ENCODE results near the gene PTPRG. TPM values are rescaled to one million over a fixed set of nuclear protein-coding genes. Genes with fewer than 3 reads are reported as not detected.

The PTPRG gene
- total and polyA plus RNA-seq, 2 of the 13 experiments (the other 11 are each of a cell fraction or from before 2014, with no cell fraction given): 8.0 to 25.3 TPM

GRCh38 chr3:61645148-61645547 lies 83.8 kb downstream of the PTPRG start:
- ChIA-PET CTCF (ENCODE audit: low intra/inter-chr PET ratio, low total read pairs) (no interaction called here), POLR2A (interaction anchor here (1.1 to 2.1 kb wide), 3 partner anchors 10 to 84 kb away, joined by 5 to 13 read pairs (median 5); partner anchors contain the start of gene PTPRG)
- Histone ChIP-seq H3K27me3 (ENCODE audit: control insufficient read depth in 1 of 2, insufficient read depth in 2 of 2, low read length in 2 of 2) (no peaks in the 10 kb centered on the region), H4K20me1 (ENCODE audit: insufficient read depth, low read length) (no peaks in the 10 kb centered on the region), H3K4me2 (ENCODE audit: low read depth, low read length) (no peak overlapping the region), H3K27ac (ENCODE audit: extremely low read length, insufficient read depth, low read length) (no peak overlapping the region), H2AFZ (ENCODE audit: low read length) (no peak overlapping the region), H3K4me1 (ENCODE audit: insufficient read depth, low read length) (peaks cover 28% of the 10 kb centered on the region), H3K4me3 (replicated peaks in 1 of 3; ENCODE audit: insufficient read depth in 1 of 3, low read depth in 2 of 3, low read length in 3 of 3) (no peak overlapping the region; a peak in 1 of 6 replicates), H3K36me3 (replicated peaks in 1 of 2; ENCODE audit: control insufficient read depth in 1 of 2, insufficient read depth in 2 of 2, low read length in 2 of 2) (no peaks in the 10 kb centered on the region), H3K9me3 (ENCODE audit: low read length) (peaks cover 8% of the 10 kb centered on the region), H3K9ac (ENCODE audit: insufficient read depth, low read depth, low read length) (no peak overlapping the region), H3K79me2 (ENCODE audit: insufficient read depth, low read length) (peaks cover 35% of the 10 kb centered on the region)
- intact Hi-C loops (cut with micrococcal nuclease; ENCODE audit: unreplicated experiment) (no loop called here), in situ Hi-C loops (cut with HindIII; ENCODE audit: extremely low pct_ligation_motif_present, low pct_unique_long_range_greater_than_20kb) (no loop called here)
- ATAC-seq (peak; percentile 90), FAIRE-seq (no peak), DNase-seq (ENCODE audit: low spot score) (peak; percentile 77)
- no TSS peak for BruUV-seq (replicated peaks)
- 89% methylated on average over 2 of the region's 2 CpGs for WGBS (ENCODE audit: low lambda C conversion rate)
- TF ChIP-seq, protein P1, sequence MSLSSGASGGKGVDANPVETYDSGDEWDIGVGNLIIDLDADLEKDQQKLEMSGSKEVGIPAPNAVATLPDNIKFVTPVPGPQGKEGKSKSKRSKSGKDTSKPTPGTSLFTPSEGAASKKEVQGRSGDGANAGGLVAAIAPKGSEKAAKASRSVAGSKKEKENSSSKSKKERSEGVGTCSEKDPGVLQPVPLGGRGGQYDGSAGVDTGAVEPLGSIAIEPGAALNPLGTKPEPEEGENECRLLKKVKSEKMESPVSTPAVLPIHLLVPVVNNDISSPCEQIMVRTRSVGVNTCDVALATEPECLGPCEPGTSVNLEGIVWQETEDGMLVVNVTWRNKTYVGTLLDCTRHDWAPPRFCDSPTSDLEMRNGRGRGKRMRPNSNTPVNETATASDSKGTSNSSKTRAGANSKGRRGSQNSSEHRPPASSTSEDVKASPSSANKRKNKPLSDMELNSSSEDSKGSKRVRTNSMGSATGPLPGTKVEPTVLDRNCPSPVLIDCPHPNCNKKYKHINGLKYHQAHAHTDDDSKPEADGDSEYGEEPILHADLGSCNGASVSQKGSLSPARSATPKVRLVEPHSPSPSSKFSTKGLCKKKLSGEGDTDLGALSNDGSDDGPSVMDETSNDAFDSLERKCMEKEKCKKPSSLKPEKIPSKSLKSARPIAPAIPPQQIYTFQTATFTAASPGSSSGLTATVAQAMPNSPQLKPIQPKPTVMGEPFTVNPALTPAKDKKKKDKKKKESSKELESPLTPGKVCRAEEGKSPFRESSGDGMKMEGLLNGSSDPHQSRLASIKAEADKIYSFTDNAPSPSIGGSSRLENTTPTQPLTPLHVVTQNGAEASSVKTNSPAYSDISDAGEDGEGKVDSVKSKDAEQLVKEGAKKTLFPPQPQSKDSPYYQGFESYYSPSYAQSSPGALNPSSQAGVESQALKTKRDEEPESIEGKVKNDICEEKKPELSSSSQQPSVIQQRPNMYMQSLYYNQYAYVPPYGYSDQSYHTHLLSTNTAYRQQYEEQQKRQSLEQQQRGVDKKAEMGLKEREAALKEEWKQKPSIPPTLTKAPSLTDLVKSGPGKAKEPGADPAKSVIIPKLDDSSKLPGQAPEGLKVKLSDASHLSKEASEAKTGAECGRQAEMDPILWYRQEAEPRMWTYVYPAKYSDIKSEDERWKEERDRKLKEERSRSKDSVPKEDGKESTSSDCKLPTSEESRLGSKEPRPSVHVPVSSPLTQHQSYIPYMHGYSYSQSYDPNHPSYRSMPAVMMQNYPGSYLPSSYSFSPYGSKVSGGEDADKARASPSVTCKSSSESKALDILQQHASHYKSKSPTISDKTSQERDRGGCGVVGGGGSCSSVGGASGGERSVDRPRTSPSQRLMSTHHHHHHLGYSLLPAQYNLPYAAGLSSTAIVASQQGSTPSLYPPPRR (CRISPR knock-in tag; IDR thresholded peaks at IDR 0.05; ENCODE audit: borderline replicate concordance): 0 out of 2 replicates have a peak, but pooled peaks have one; percentile 27
- TF ChIP-seq NFYB (CRISPR knock-in tag; IDR thresholded peaks at IDR 0.05) (peak; percentile 84), HMG20B (CRISPR knock-in tag; conservative IDR thresholded peaks at IDR 0.05) (peak; percentile 54; the same call in 1 of the 2 replicates), ZMYM3 (CRISPR knock-in tag; IDR thresholded peaks at IDR 0.05) (no peak), FOXK2 (IDR thresholded peaks at IDR 0.05) (no peak), FOXA3 (CRISPR knock-in tag; IDR thresholded peaks at IDR 0.05) (peak; percentile 50; the same call in 1 of the 2 replicates), JUN (CRISPR knock-in tag; IDR thresholded peaks at IDR 0.05) (peak; percentile 26; the same call in 1 of the 2 replicates), TBX2 (CRISPR knock-in tag; IDR thresholded peaks at IDR 0.05; ENCODE audit: borderline replicate concordance) (peak; percentile 71), ZMYM2 (CRISPR knock-in tag; IDR thresholded peaks at IDR 0.05) (peak; percentile 48; the same call in 1 of the 2 replicates), CBX5 (CRISPR knock-in tag; IDR thresholded peaks at IDR 0.05; ENCODE audit: borderline replicate concordance) (0 out of 2 replicates have a peak, but pooled peaks have one; percentile 35), TCF7 (IDR thresholded peaks at IDR 0.05; ENCODE audit: low read depth) (peak; percentile 47; the same call in 1 of the 2 replicates), ZMYM4 (CRISPR knock-in tag; IDR thresholded peaks at IDR 0.05) (peak; percentile 42), ARID3A (IDR thresholded peaks at IDR 0.05; ENCODE audit: low read depth, low read length) (peak; percentile 19; the same call in 1 of the 2 replicates)
- TF ChIP-seq, protein P2, sequence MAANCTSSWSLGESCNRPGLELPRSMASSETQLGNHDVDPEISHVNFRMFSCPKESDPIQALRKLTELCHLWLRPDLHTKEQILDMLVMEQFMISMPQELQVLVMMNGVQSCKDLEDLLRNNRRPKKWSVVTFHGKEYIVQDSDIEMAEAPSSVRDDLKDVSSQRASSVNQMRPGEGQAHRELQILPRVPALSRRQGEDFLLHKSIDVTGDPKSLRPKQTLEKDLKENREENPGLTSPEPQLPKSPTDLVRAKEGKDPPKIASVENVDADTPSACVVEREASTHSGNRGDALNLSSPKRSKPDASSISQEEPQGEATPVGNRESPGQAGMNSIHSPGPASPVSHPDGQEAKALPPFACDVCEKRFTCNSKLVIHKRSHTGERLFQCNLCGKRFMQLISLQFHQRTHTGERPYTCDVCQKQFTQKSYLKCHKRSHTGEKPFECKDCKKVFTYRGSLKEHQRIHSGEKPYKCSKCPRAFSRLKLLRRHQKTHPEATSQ (CRISPR knock-in tag; IDR thresholded peaks at IDR 0.05; ENCODE audit: borderline replicate concordance): no peak

Measured in HepG2 (cell line).